ENCODE results near the gene CD93.

CD93 gene

DNA sequence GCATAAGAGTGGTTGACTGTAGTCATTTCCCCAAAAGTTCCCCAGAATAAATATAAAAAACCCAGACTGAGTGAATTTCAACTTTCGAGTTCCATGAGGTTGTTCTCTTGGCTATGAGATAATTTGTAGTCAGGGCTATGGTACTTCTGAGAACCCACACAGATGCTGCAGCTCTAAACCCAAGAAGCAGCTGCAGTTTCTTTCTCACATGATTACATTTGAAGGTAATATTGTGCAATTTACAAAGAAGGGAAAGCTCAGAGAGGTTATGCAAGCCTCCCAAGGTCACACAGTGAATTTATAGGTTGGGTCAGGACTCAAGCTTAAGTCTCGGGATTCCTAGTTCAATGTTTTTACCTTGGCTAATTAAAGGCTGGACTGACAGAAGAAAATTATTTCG, 29.7 kb upstream of the CD93 start:
- in situ Hi-C loops (cut with MboI; ENCODE audit: low pct_unique_long_range_greater_than_20kb, low sequenced_read_pairs, unreplicated experiment), result no loop called here
- peak; percentile 56 for DNase-seq (ENCODE audit: low spot score)
- TF ChIP-seq, protein P1, sequence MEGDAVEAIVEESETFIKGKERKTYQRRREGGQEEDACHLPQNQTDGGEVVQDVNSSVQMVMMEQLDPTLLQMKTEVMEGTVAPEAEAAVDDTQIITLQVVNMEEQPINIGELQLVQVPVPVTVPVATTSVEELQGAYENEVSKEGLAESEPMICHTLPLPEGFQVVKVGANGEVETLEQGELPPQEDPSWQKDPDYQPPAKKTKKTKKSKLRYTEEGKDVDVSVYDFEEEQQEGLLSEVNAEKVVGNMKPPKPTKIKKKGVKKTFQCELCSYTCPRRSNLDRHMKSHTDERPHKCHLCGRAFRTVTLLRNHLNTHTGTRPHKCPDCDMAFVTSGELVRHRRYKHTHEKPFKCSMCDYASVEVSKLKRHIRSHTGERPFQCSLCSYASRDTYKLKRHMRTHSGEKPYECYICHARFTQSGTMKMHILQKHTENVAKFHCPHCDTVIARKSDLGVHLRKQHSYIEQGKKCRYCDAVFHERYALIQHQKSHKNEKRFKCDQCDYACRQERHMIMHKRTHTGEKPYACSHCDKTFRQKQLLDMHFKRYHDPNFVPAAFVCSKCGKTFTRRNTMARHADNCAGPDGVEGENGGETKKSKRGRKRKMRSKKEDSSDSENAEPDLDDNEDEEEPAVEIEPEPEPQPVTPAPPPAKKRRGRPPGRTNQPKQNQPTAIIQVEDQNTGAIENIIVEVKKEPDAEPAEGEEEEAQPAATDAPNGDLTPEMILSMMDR (IDR thresholded peaks at IDR 0.05; ENCODE audit: extremely low read depth, insufficient read depth, missing control alignments), result no peak

DNA sequence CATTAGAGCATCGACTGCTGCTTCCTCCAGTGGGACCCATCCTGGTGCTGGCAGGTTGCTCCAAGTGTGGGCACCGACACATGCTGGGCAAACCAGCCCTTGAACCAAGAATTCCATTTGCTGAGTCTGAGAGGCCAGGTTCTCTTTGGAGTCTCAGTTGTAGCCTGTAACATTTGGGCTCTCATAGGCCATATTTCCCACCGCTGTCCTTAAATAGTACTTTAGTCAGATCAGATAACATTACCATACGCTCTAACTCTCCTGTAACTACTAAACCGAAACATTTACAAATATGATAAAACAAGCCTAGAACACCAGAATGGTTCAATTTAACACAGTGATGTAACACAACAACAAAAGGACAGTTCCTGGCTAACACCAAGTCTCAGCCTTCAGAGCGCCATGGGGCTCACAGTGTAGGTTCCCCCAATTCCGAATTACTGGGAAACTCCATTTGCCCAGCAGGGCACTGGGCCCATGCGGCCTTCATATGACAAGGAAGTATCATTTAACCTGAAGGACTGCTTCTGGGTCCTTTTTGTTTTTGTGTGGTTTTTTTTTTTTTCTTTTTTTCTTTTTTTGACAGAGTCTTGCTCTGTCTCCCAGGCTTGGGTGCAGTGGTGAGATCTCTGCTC, 28.4 kb upstream of the CD93 start:
- no peak for DNase-seq (ENCODE audit: low spot score)
- TF ChIP-seq, protein P1 (IDR thresholded peaks at IDR 0.05; ENCODE audit: extremely low read depth, insufficient read depth, missing control alignments), result no peak
- in situ Hi-C loops (cut with MboI; ENCODE audit: low pct_unique_long_range_greater_than_20kb, low sequenced_read_pairs, unreplicated experiment), result no loop called here

DNA sequence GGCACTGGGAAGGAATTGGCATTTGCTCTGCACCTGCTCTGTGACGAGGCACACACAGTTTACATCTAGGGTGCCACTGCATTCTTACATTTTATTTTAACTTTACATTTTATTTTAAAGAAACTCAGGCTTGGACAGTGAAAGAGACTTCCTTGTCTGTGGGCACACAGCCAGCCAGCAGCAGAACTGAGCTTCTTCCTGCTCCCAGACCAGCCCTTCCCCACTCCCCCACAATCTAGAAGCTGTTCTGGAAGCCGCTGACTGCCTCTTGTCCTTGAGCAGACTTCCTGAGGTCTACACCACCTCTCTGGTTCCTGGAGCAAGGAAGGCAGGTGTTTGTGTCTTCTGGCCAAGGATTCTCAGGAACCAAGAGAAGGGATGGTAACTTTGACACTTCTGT, 27.9 kb upstream of the CD93 start:
- TF ChIP-seq, protein P1 (IDR thresholded peaks at IDR 0.05; ENCODE audit: extremely low read depth, insufficient read depth, missing control alignments), result no peak
- no peak for DNase-seq (ENCODE audit: low spot score)
- in situ Hi-C loops (cut with MboI; ENCODE audit: low pct_unique_long_range_greater_than_20kb, low sequenced_read_pairs, unreplicated experiment), result no loop called here

DNA sequence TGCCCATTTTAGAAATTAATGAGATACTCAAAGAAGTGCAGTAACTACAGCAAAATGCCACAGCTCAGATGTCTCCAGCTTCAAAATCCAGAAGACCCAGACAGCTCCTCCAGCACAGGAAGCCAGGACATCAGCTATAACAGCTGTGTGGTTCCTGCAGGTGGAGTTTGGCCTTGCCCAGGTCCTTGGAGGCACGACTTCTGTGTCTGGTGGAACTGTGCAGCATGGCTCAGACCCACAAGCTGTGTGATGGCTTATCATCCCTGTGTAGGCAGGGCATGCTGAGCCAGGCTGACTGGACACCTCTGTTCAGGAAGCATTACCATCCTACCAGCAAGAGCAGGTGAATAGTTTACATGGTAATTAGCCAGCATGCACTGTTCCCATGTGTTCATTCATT, 26.5 kb upstream of the CD93 start:
- TF ChIP-seq, protein P1 (IDR thresholded peaks at IDR 0.05; ENCODE audit: extremely low read depth, insufficient read depth, missing control alignments), result no peak
- in situ Hi-C loops (cut with MboI; ENCODE audit: low pct_unique_long_range_greater_than_20kb, low sequenced_read_pairs, unreplicated experiment), result no loop called here

DNA sequence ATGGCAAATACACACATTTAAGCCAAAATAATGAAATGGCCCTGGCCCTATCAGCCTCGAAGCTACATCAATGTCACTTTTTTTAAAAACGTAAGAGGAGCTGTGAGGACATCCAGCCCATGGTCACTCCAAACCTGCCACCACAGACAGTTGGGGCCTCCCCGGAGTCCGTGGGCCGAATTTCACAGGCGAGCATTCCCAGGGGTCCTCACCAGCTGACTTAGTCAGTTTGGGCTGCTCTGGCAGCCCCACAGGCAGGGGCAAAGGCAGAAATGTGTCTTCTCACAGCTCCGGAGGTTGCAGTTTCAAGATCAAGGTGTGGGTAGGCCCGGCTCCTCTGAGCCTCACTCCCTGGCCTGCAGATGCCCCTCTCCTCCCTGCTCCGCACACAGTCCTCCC, 25.8 kb upstream of the CD93 start:
- TF ChIP-seq, protein P1 (IDR thresholded peaks at IDR 0.05; ENCODE audit: extremely low read depth, insufficient read depth, missing control alignments), result no peak
- DNase-seq (ENCODE audit: low spot score), result no peak
- in situ Hi-C loops (cut with MboI; ENCODE audit: low pct_unique_long_range_greater_than_20kb, low sequenced_read_pairs, unreplicated experiment), result no loop called here

More for the DNA sequence above, 26.5 kb upstream of the CD93 start:
- no peak for DNase-seq (ENCODE audit: low spot score)

DNA sequence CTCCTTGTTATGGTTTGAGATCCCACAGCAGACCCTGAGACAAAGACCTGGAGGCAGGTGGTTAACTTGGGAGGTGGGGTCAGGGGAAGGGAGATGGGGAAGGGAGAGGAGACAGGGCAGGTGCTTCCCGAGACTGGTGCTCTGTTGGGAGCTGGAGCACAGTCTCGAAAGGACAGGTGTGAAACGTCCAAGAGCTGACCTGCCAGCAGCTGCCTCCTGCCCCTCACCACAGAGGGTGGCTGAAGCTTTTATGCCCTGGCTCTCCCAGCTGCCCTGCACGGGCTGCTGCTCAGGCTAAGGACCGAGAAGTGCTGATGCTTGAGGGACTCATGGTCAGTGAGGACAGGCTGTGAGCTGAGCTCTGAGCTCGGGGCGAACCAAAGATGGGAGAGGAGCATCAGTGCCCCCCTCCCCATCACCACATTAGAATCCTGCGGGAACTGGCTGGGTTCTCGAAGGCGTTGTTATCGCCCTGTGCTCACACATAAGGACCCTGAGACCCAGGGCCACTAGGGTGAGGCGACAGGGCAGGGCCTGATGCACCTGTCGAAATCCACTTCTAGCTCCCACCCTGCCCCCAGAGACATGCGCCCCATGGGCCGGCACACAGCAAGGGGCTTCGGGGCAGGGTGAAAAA, 25.3 kb upstream of the CD93 start:
- in situ Hi-C loops (cut with MboI; ENCODE audit: low pct_unique_long_range_greater_than_20kb, low sequenced_read_pairs, unreplicated experiment), result no loop called here
- no peak for DNase-seq (ENCODE audit: low spot score)
- TF ChIP-seq, protein P1 (IDR thresholded peaks at IDR 0.05; ENCODE audit: extremely low read depth, insufficient read depth, missing control alignments), result no peak

All from GM13977 (cell line).